ENCODE measurements around the gene PLA2G6. TPM values are rescaled to one million over a fixed set of nuclear protein-coding genes. Genes with fewer than 3 reads are reported as not detected.

Gene PLA2G6
- total RNA-seq, 1 donor = 10.8 TPM

DNA sequence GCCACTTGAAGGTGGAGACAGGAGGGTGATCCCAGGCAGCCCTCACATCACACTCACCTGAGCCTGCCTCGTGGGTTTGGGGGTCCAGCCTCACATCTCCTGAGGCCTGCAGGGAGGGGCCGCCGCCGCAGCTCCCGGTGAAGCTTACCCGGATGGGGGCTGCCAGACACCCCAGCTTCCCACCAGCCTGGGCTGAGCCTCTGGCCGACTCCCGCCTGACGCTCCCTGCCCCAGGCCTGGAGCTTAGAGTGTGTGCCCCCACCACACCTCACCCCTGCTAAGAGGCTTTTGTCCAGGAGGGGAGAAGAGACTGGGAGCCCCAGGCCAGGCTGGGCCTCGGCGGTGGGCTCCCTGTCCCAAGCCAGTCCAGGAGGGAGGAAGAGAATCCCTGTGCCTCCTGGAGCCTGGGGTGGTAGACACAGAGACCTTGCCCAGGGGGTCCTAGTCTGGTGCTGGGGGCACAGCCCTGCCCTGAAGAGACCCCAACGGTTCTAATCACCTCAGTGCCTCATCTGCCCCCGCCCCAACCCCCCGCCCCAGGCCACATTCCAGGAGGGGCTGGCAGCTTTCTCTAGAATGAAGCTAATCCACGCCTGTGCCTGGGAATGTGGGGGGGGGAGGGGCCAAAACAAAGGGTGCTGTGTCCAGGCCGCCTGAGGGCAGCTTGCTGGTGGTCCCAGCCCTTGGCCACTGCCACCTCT, 97.5 kb downstream of the PLA2G6 start, which contains the start of gene SLC16A8:
SLC16A8 (minus strand) TSS at position 254 of the 701 bp plus-strand sequence. CDS start 1,311 bp downstream, outside the sequence.
- TF ChIP-seq CTCF (IDR thresholded peaks at IDR 0.05; ENCODE audit: insufficient read depth, low read depth, low read length) = no peak
- no peak within 1 kb of the TSS for H3K4me3 ChIP-seq (ENCODE audit: low read depth, low read length)
- no peak for DNase-seq (ENCODE audit: low read depth)

- DNase-seq (ENCODE audit: low read depth) = no peak
- no peak overlapping the region for H3K4me3 ChIP-seq (ENCODE audit: low read depth, low read length)
- no peak for TF ChIP-seq CTCF (IDR thresholded peaks at IDR 0.05; ENCODE audit: insufficient read depth, low read depth, low read length)
Observed at GRCh38 chr22:38082986-38083710, 98.5 kb downstream of the PLA2G6 start.

GRCh38 chr22:38081941-38082828, 99.4 kb downstream of the PLA2G6 start:
- no peak for DNase-seq (ENCODE audit: low read depth)
- TF ChIP-seq CTCF (IDR thresholded peaks at IDR 0.05; ENCODE audit: insufficient read depth, low read depth, low read length) = no peak
- no peak overlapping the region for H3K4me3 ChIP-seq (ENCODE audit: low read depth, low read length)

DNA sequence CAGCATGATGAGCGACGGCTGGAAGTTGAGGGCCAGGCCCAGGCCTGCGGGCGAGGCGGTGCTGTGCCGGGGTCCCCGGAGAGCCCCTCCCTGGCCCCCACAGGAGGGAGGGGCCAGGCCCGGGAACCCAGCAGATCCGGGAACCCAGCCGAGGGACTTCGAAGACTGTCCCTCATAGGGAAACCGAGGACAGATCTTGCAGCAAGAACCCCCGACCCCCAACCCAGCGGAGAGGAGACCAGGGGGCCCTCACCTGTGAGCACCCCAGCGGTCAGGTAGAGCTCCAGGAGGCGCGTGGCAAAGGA, 100.0 kb downstream of the PLA2G6 start:
- H3K4me3 ChIP-seq (ENCODE audit: low read depth, low read length) = peak overlapping the region; percentile 21
- DNase-seq (ENCODE audit: low read depth) = no peak
- no peak for TF ChIP-seq CTCF (IDR thresholded peaks at IDR 0.05; ENCODE audit: insufficient read depth, low read depth, low read length)

- TF ChIP-seq CTCF (IDR thresholded peaks at IDR 0.05; ENCODE audit: insufficient read depth, low read depth, low read length) = no peak
- H3K4me3 ChIP-seq (ENCODE audit: low read depth, low read length) = peak overlapping the region; percentile 32
- DNase-seq (ENCODE audit: low read depth) = no peak
Observed at GRCh38 chr22:38080850-38081635, 100.6 kb downstream of the PLA2G6 start.

GRCh38 chr22:38080474-38080849, 101.2 kb downstream of the PLA2G6 start:
- DNase-seq (ENCODE audit: low read depth) = no peak
- H3K4me3 ChIP-seq (ENCODE audit: low read depth, low read length) = no peak overlapping the region
- TF ChIP-seq CTCF (IDR thresholded peaks at IDR 0.05; ENCODE audit: insufficient read depth, low read depth, low read length) = no peak

Measured in fibroblast of villous mesenchyme (primary cell).